GM18498 (cell line): ENCODE data around the gene TRIOBP.
"Not testable (repeated sequence)": the region's sequence is repeated elsewhere in the genome, so short reads cannot be mapped to it uniquely, and the experiment has no call there.

ENCODE experiments used
- ATAC-seq: cut with Tn5 transposase; IDR thresholded peaks from one replicate; pipeline ENCODE4 v1.9.1; 2021; ENCODE audit warnings: mild to moderate bottlenecking, moderate library complexity; ENCODE audit not compliant: unreplicated experiment

Gene TRIOBP, protein sequence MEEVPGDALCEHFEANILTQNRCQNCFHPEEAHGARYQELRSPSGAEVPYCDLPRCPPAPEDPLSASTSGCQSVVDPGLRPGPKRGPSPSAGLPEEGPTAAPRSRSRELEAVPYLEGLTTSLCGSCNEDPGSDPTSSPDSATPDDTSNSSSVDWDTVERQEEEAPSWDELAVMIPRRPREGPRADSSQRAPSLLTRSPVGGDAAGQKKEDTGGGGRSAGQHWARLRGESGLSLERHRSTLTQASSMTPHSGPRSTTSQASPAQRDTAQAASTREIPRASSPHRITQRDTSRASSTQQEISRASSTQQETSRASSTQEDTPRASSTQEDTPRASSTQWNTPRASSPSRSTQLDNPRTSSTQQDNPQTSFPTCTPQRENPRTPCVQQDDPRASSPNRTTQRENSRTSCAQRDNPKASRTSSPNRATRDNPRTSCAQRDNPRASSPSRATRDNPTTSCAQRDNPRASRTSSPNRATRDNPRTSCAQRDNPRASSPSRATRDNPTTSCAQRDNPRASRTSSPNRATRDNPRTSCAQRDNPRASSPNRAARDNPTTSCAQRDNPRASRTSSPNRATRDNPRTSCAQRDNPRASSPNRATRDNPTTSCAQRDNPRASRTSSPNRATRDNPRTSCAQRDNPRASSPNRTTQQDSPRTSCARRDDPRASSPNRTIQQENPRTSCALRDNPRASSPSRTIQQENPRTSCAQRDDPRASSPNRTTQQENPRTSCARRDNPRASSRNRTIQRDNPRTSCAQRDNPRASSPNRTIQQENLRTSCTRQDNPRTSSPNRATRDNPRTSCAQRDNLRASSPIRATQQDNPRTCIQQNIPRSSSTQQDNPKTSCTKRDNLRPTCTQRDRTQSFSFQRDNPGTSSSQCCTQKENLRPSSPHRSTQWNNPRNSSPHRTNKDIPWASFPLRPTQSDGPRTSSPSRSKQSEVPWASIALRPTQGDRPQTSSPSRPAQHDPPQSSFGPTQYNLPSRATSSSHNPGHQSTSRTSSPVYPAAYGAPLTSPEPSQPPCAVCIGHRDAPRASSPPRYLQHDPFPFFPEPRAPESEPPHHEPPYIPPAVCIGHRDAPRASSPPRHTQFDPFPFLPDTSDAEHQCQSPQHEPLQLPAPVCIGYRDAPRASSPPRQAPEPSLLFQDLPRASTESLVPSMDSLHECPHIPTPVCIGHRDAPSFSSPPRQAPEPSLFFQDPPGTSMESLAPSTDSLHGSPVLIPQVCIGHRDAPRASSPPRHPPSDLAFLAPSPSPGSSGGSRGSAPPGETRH (N-terminal part only)

DNA sequence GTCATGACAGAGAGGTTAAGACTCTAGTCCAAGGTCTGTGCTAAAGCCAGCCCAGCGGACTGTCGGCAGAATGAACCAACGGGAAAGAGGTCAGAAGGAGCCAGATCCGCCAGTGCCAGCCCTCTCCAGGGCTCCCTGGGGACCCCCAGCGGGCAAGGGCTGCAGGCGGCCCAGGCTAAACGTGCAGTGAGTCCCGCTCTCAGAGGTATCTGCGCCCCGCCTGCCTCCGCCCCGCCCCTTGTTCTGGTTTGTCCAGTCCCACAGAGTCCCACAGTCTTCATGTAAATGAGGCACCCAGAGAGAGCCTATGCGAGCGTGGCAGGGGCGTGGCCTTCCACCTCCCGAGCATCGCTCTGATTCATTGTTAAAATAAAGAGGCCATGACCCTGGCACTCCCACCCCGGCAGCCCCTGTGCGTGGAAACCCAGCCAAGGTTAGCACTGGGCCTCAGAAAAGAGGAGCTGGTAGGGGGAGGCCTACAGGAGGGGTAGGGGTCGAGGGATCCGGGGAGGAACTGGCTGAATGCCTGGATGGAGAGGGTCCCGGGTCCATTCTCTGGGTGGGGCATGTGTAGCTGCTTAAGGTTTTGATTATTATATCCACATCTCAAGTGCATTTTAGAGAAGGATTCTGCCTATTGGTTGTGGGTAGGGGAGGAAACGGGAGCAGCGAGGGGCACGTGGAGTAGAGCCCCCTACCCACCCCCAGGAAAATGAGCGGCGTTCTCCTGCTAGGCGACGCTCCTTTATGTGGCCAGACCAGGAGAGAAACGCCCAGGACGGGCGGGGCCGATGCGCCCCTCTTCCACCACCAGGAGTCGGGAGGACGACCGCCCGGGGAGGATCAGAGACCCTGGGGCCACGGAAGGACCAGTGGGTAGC lies at the start of gene TRIOBP:
TSS of gene TRIOBP (plus strand) at position 392 of the 881 bp plus-strand sequence. CDS start 4,318 bp downstream, outside the sequence.
- peak; percentile 82 for ATAC-seq

DNA sequence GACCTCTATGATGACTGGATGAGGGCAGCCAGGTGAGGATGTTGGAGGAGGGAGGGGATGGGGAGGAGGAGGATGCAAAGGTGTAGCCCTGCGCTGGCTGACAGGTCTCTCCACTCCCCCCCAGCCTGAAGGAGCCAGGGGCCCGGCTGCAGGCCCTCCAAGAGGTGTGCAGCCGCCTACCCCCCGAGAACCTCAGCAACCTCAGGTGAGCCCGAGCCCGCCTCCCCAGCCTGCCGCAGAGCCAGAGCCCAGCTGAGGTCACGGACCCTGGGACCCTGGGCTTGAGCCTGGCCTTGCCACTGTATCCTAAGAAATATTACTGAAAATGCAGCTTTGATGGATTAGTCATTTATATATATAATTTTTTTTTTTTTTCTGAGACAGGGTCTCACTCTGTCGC lies 49.5 kb upstream of the TRIOBP start:
- ATAC-seq, result no peak

DNA sequence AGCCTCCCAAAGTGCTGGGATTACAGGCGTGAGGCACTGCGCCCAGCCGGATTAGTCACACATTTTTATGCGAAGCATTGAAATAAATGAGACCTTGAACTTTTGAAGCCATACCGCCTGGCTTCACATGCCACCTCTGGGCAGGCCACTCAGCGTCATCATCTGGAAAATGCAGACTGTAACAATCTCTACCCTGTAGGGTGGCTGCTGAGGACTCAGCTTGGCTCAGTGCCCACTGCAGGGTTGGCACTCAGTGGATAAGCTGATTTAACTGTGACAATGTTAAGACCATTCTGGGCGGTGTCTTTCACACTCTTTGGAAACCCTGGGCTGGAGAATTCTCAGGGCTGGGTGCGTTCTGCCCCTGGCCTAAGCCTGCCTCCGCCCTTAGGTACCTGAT lies 48.9 kb upstream of the TRIOBP start:
- no peak for ATAC-seq

DNA sequence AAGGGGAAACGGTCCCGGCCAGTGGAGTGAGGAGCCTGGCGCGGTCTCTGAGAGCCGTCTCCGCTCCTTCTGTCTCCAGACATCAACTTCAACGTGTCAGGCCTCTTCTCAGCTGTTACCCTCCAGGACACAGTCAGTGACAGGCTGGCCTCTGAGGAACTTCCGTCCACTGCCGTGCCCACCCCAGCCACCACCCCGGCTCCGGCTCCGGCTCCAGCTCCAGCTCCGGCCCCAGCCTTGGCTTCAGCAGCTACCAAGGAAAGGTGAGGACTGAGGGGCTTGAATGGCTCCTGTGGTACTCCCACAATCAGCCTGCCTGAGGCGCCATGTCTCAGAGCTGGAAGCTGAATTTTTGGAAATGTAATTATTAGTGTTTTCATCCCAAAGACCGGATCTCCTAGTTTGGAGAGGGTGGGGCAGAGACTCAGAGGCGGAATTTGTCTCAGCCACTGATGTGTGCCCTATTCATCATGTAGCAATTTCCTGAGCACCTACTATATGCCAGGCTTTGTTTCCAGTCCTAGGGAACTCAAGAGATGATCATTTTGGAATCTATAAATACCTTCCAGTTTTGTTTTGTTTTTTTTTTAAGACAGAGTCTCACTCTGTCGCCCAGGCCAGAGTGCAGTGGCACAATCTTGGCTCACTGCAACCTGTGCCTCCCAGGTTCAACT lies 46.2 kb upstream of the TRIOBP start:
- ATAC-seq, result no peak

DNA sequence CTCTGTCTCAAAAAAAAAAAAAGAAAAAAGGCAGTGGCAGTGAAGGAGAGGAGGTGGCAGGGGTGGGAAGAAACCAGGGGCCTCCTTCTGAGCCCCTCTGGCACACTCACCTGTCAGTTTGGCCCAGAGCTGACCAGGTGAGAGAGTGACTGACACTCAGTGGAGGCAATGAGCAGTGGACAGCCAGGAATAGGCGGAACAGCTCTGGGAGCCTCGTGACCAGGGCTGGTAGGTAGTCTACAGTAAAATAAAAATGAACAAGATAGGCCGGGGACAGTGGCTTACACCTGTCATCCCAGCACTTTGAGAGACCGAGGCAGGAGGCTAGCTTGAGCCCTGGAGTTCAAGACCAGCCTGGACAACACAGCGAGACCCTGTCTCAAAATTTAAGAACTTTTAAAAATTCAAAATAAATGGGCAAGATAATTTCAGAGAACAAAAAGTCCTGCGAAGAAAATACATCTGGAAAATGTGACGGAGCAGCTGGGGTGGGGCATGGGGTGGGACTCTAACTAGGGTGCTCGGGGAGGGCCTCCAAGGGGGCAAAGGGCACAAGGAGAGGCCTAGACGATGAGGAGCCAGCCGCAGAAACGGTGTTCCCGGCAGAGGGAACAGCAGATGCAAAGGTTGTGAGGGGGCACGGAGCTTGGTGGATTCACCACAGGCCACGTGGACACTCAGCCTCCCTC lies 42.1 kb upstream of the TRIOBP start:
- no peak for ATAC-seq

DNA sequence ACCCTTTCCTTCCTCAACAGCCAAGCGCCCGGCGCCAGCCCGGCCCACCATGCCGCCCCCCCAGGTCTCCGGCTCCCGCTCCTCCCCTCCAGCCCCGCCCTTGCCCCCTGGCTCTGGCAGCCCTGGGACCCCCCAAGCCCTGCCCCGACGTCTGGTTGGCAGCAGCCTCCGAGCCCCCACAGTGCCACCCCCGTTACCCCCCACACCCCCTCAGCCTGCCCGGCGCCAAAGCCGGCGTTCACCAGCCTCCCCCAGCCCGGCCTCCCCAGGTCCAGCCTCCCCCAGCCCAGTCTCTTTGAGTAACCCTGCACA lies 41.6 kb upstream of the TRIOBP start:
- no peak for ATAC-seq

DNA sequence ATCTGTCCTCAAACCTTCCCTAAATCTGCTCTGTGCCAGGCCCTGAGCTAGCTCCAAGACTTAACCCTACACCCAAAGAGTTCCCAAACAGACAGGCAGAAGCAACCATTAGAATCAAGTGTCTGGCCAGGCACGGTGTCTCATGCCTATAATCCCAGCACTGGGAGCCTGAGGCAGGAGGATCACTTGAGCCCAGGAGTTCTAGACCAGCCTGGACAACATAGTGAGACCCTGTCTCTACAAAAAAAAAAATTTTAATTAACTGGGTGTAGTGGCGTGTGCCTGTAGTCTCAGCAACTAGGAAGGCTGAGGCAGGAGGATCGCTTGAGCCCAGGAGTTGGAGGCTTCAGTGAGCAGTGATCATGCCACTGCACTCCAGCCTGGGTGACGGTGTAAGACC lies 40.3 kb upstream of the TRIOBP start:
- ATAC-seq, result not testable (repeated sequence)

DNA sequence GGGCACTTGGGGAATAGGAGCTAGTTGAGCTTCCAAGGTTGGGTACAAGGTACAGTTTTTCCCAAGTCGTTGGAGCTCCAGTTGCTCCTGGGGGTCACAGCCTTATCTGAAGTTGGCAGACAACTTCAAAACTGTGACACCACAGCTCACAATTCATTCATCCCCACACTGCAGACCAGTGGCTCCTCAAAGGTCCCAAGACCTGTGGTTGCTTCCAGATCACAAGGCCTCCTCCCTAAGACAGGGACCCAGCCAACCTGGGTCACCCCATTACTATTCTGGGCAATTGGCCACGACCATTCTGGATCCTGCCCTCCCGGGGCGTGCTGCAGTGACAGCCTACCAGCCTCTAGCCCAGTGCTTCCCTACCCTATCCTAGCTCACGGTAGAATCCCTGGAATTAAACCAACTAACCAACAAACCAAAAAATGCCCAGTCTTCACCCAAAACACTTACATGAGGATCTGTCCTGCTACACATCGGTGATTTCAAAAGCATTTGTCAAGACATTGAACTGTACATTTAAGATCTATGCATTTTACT lies 39.2 kb upstream of the TRIOBP start:
- no peak for ATAC-seq

DNA sequence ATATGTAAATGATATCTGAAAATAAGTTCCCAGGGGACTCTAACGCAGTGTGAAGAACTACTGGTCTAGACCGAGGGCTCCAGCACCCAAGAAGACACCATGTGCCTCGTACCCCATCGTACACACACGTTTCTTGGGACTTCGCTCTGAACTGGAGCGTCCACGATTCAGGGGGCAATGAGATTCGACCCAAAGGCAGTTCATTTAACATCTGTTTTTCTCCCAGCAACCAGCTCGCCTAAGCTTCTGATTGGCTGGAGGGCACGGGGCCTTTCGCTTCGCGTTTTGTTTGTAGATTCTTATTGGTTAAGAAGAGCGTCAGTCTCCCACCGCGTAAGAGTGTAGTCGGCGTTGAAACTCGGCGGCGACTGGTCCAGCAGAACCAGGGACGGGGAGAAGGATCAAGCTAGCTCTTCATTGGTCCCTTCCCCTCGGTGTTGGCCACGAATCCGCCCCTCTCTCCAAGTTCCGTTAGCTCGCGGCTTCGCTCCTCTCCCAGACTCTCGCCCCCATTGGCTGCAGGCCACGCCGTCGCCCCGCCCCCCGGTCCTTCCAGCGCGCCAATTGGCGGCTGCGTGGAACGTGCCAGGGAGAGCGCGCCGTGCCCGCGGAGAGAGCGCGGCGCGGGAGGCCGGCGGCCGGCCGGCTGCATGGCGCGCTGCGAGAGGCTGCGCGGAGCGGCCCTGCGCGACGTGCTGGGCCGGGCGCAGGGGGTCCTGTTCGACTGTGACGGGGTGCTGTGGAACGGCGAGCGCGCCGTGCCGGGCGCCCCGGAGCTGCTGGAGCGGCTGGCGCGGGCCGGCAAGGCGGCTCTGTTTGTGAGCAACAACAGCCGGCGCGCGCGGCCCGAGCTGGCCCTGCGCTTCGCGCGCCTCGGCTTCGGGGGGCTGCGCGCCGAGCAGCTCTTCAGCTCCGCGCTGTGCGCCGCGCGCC lies 38.4 kb upstream of the TRIOBP start, which contains the start of gene PDXP:
TSS of gene PDXP (plus strand) at position 591 of the 933 bp plus-strand sequence. CDS start at position 651, 60 bp downstream.
- peak; percentile 82 for ATAC-seq

DNA sequence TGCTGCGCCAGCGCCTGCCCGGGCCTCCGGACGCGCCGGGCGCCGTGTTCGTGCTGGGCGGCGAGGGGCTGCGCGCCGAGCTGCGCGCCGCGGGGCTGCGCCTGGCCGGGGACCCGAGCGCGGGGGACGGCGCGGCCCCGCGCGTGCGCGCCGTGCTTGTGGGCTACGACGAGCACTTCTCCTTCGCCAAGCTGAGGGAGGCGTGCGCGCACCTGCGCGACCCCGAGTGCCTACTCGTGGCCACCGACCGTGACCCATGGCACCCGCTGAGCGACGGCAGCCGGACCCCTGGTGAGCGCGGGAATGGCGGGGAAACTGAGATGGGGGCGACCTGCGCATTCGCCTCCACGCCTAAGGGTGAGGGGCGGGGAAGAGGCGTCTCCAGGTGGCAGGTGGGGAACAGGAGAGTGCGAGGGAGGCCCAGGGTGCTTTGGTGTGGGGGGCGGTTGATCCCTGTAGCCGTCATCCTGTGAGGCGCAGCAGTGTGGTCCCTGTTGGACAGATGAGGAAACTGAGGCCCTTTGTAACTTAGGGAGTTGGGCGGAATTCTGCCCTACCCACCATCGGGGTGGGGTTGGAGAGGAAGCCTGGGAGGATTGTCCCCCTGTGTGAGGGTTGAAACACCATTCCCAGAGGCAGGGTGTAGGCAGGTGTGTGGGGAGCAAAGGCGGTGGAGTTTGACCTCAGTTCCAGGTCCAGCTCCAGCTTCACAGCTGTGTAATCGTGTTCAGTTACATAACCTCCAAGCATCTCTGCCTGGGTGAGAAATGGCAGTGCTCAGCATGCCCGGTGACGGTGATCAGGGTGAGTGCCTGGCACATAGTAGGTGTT lies 37.6 kb upstream of the TRIOBP start:
- ATAC-seq, result peak; percentile 18

DNA sequence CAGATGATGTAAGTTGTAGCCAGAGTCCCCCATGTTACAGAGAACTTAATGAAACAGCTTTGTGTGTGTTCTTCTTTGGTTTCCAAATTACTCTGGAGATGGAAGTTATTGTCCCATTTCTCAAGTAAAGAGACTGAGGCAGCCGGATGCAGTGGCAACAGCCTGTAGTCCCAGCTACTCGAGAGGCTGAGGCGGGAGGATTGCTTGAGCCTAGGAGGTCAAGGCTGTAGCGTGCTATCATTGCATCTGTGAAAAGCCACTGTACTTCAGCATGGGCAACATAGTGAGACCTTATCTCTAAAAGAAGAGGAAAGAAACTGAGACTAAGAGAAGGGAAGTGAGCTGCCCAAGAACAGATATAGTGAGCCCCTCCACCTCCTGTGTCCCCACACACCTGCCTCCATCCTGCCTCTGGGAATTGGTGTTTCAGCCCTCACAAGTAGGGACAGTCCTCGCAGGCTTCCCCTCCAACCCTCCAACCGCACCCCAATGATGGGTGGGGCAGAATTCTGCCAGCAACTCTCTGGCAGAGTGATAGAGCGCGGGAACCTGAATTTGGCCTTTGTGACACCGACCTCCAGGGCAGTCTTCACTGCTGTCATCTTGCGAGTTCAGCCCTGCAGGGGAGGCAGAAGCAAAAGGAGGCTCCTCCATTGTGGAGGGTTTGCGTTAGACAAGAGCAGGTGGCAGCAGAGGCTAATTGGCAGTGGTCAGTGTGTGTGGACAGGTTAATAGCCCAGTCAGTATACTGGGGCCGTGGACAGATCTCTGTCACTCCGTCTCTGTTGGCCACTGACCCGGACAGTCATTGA lies 36.7 kb upstream of the TRIOBP start:
- no peak for ATAC-seq

DNA sequence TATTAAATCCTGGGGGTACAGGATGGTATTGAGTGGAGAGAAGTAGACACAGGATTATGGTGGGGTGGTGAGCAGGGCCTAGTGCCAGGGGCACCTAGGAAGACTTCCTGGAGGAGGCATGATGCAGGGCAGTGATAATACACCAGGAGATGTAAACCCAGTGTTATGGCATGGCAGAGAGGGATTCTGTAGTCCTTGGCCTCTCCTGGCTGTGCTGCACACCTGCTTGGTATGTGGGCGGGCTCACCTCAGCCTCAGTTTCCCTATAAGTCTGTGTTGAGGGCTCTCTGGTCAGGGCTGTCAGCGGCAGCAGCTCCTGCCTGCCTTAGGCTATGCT lies 36.2 kb upstream of the TRIOBP start:
- ATAC-seq, result no peak

DNA sequence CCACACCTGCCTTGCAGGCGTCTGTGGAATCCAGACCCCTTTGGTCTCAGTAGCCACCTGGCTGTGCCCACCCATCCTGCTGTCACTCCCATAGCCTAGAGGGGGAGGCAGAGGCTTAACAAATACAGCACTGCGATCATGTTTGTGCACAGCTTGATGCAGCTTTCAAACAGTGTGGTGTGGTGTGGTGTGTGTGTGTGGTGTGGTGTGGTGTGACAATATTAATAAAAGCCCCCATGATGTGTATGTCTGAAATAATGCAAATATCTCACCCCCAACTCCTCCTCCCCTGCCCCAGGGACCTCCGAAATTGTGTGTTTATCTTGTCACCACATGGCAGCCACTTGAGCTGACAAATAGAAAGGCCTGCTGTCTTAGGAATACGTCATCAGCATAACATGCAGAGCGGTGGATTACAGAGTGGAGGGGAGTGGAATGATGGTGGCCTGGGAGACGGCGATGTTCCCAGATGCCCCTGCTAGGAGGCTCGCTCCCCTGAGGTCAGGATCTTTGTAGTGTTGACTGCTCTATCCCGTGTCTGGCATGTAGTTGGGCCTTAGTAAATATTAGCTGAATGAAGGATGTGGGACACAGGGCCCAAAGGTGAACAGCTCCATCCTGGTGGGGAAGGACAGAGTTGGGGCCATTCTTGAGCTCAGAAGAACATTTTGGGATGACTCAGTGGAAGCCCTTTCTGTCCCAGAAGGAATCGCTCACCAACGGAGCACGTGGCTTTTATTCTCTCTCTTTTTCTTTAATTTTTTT lies 35.5 kb upstream of the TRIOBP start:
- no peak for ATAC-seq

DNA sequence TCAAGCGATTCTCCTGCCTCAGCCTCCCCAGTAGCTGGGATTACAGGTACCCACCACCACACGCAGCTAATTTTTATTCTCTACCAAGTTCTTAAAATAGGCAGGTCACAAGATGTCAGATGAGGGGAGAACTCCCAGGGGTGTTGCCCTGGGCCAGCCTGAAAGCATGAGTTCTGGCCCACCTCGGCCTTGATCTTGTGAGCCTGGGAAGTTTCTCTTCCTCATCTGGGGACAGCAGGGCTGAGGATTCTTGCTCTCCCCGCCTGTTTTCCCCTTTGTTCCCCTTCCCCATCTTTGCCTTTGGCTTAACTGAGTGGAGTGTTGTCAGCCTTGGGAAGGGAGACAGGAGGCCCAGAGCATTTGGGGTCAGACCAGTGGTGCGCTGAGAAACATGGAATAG lies 34.8 kb upstream of the TRIOBP start:
- ATAC-seq, result no peak

DNA sequence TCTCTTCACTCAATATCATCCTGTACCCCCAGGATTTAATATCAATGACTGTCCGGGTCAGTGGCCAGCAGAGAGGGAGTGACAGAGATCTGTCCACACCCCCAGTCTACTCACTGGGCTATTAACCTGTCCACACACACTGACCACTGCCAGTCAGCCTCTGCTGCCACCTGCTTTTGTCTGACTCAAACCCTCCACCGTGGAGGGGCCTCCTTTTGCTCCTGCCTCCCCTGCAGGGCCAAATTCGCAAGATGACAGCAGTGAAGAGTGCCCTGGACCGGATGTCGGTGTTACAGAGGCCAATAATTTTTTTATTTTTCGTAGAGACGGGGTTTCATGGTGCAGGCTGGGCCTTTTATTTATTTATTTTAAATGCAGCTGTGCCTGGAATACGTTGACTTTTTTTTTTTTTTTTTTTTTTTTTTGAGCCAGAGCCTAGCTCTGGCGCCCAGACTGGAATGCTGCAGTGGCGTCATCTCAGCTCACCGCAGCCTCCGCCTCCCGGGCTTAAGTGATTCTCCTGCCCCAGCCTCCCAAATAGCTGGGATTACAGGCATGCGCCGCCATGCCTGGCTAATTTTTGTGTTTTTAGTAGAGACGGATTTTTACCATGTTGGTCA lies 33.2 kb upstream of the TRIOBP start:
- no peak for ATAC-seq
